T-helper 1 cell treated with Interleukin-12 subunit alpha and Interleukin-12 subunit beta and Interleukin-4 antibody, amounts not matched to agents 30 μg/mL and 1 μg/mL, for 36 hours (primary cell): Measurements from ENCODE around the gene C2orf92.

Experiments
- H3K27ac Mint-ChIP-seq: one replicate; pipeline ENCODE4 v1.8.0; 2021; ENCODE audit warnings: mild to moderate bottlenecking, mixed read lengths
- H3K27me3 Mint-ChIP-seq: one replicate; pipeline ENCODE4 v1.8.0; 2021; ENCODE audit warnings: low read depth, mixed read lengths
- H3K36me3 Mint-ChIP-seq: one replicate; pipeline ENCODE4 v1.8.0; 2021; ENCODE audit warnings: low read depth, mixed read lengths
- H3K4me1 Mint-ChIP-seq: one replicate; pipeline ENCODE4 v1.8.0; 2021; ENCODE audit warnings: low read depth, mixed read lengths
- H3K4me3 Mint-ChIP-seq: one replicate; pipeline ENCODE4 v1.8.0; 2021; ENCODE audit warnings: mild to moderate bottlenecking, moderate library complexity, mixed read lengths
- H3K9me3 Mint-ChIP-seq: one replicate; pipeline ENCODE4 v1.8.0; 2021; ENCODE audit warnings: mixed read lengths

Gene C2orf92

DNA sequence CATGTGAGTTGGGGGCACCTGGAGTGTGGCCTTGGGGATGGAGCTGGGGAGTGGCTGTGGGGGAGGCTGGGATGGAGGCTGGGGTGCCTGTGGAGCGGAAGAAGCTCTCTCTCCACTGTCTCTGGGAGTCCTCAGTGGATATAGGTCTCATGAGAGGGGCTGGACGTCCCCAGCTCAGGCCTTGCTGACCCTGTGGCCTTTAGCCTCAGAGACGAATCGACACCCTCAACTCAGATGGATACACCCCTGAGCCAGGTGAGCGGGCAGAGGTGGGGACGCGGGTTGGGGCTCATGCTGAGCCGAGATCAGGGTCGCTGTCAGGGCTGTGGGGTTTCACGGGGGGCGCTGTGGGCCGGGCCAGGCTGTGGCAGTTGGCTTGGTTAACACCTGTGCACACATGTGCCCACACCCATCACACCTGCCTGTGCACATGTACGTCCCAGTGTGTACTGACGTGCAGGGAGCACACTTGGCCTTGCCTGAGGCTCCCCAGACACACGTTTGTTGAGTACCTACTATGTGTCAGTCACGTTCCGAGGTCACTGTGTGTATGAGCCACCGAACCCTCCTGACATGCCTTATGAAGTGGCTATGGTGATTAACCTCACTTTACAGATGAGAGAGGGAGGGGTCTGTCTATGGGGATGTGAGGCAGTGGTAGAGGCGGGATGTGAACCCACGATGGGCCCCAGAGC, 64.0 kb downstream of the C2orf92 start:
- Mint-ChIP-seq H3K27ac (no peak overlapping the region), H3K36me3 (peaks cover 54% of the 10 kb centered on the region), H3K27me3 (no peaks in the 10 kb centered on the region), H3K4me1 (peaks cover 3% of the 10 kb centered on the region), H3K4me3 (no peak overlapping the region), H3K9me3 (peaks cover 10% of the 10 kb centered on the region)

DNA sequence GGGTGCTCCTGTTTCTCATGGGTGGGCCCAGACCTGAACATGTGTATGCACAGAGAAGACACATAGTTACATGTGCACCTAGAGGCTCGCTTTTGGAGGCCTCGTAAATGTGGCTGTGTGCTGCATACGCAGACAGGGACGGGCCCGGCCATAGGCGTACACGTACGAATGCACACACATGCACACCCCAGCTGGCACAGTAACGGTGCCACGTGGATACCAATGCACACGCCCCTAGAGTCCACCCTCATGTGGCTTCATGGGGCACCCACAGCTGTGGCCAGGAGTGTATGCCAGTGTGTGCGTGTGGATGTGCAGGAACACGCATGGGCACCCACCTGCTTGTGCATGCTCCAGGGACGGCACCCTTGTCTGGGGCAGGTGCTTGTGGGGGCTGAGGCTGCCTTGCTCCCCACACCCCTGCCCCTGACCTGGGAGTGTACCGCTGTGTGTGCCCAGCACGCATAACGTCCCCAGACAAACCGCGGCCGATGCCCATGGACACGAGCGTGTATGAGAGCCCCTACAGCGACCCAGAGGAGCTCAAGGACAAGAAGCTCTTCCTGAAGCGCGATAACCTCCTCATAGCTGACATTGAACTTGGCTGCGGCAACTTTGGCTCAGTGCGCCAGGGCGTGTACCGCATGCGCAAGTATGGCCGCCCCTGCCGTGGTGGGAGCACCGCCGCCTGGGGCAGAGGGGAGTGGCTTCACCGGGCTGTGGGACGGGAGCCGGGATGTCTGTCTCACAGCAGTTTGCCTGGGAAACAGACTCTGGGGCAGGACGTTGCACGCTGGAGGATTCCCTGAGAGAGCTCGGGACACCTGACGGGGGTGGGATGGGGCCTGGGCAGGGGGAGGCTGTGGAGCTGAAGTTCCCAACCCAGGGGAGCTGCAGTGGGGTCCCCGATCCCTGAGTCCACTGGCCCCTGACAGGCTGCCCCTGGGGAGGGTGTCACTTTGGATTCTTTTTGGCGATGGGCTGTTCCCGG, 64.8 kb downstream of the C2orf92 start:
- H3K9me3 Mint-ChIP-seq: peaks cover 5% of the 10 kb centered on the region
- H3K27ac Mint-ChIP-seq: no peak overlapping the region
- peaks cover 53% of the 10 kb centered on the region for H3K36me3 Mint-ChIP-seq
- peaks cover 3% of the 10 kb centered on the region for H3K4me1 Mint-ChIP-seq
- H3K27me3 Mint-ChIP-seq: no peaks in the 10 kb centered on the region
- H3K4me3 Mint-ChIP-seq: no peak overlapping the region

DNA sequence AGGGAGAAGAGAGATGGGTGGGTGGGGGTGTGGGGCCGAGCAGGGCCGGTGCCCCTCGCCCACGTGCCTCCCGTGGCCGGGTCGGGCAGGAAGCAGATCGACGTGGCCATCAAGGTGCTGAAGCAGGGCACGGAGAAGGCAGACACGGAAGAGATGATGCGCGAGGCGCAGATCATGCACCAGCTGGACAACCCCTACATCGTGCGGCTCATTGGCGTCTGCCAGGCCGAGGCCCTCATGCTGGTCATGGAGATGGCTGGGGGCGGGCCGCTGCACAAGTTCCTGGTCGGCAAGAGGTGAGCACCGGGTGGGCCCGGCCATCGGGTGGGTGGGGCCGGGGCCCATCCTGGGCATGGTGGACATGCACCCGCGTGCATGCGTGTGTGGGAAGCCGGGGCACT, 65.6 kb downstream of the C2orf92 start:
- no peak overlapping the region for H3K4me3 Mint-ChIP-seq
- peaks cover 46% of the 10 kb centered on the region for H3K36me3 Mint-ChIP-seq
- no peaks in the 10 kb centered on the region for H3K27me3 Mint-ChIP-seq
- H3K9me3 Mint-ChIP-seq: peaks cover 3% of the 10 kb centered on the region
- peaks cover 3% of the 10 kb centered on the region for H3K4me1 Mint-ChIP-seq
- no peak overlapping the region for H3K27ac Mint-ChIP-seq

DNA sequence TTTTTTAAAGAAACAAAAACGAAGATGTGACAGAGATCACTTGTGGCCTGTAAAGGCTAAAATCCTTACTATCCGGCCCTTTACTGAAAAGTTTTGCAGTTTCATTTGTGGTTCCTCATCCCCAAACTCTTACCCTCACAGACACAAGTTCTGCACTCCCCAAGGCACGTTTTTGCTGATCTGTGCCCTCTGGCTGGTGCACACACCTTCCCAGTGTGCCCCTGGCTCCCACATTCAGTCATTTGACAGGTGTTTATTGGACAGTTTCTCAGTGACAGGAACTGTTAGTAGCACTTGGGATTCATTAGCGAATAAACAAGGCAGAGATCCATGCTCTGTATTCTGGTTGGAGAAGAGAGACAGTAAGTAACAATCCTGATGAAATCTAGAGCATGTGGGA, 66.7 kb downstream of the C2orf92 start:
- H3K27ac Mint-ChIP-seq: peak overlapping the region; percentile 62
- H3K4me1 Mint-ChIP-seq: peaks cover 11% of the 10 kb centered on the region
- H3K36me3 Mint-ChIP-seq: peaks cover 47% of the 10 kb centered on the region
- no peak overlapping the region for H3K4me3 Mint-ChIP-seq
- H3K9me3 Mint-ChIP-seq: no peaks in the 10 kb centered on the region
- H3K27me3 Mint-ChIP-seq: no peaks in the 10 kb centered on the region

DNA sequence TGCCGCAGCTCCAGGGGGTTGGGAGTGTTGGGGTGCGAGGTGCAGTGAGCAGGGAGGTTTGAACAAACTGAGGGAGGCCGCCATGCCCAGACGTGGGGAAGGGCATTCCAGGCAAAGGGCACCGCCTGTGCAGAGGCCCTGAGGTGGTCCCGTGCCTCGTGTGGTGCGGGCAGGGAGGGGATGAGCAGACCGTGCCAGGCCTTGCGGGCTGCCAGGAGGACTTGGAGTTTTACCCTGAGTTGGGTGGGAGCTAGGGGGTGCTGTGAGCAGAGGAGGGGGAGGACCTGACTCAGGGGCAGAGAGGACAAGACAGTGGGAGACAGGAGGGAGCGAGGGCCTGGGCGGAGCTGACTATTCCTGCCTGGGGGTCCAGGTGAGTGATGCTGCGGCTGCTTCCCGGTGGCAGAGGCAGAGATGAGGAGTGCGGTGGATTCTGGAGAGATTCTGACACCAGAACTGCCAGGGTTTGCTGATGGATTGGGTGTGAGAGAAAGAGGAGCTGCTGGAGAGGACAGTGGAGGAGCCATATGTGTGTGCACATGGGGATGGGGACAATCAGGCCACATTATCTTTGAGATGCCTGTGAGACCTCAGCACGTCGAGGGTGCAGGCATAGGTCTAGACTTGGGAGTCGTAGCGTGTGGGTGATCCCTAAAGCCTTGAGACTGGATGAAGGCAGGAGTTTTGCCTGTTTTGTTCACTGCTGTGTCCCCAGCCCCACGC, 67.3 kb downstream of the C2orf92 start:
- H3K9me3 Mint-ChIP-seq: no peaks in the 10 kb centered on the region
- H3K27me3 Mint-ChIP-seq: no peaks in the 10 kb centered on the region
- no peak overlapping the region for H3K4me3 Mint-ChIP-seq
- H3K36me3 Mint-ChIP-seq: peaks cover 44% of the 10 kb centered on the region
- peaks cover 15% of the 10 kb centered on the region for H3K4me1 Mint-ChIP-seq
- peak overlapping the region; percentile 63 for H3K27ac Mint-ChIP-seq

DNA sequence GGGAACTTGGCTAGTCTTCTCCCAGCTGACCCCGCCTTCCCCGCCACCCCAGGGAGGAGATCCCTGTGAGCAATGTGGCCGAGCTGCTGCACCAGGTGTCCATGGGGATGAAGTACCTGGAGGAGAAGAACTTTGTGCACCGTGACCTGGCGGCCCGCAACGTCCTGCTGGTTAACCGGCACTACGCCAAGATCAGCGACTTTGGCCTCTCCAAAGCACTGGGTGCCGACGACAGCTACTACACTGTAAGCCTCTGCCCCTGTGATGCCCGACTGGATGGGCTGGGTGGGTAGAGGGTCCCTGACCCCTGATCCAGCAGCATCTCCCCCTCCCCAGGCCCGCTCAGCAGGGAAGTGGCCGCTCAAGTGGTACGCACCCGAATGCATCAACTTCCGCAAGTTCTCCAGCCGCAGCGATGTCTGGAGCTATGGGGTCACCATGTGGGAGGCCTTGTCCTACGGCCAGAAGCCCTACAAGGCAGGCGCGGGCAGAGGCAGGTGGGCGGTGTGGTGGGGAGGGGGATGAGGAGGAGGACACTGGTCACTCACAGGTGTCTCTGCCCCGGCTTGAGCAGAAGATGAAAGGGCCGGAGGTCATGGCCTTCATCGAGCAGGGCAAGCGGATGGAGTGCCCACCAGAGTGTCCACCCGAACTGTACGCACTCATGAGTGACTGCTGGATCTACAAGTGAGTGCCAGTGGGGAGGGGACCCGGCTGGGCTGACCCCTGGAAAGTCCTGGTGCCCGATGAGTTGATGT, 68.1 kb downstream of the C2orf92 start:
- peaks cover 24% of the 10 kb centered on the region for H3K4me1 Mint-ChIP-seq
- no peak overlapping the region for H3K27ac Mint-ChIP-seq
- no peaks in the 10 kb centered on the region for H3K27me3 Mint-ChIP-seq
- H3K4me3 Mint-ChIP-seq: no peak overlapping the region
- H3K36me3 Mint-ChIP-seq: peaks cover 43% of the 10 kb centered on the region
- H3K9me3 Mint-ChIP-seq: no peaks in the 10 kb centered on the region

DNA sequence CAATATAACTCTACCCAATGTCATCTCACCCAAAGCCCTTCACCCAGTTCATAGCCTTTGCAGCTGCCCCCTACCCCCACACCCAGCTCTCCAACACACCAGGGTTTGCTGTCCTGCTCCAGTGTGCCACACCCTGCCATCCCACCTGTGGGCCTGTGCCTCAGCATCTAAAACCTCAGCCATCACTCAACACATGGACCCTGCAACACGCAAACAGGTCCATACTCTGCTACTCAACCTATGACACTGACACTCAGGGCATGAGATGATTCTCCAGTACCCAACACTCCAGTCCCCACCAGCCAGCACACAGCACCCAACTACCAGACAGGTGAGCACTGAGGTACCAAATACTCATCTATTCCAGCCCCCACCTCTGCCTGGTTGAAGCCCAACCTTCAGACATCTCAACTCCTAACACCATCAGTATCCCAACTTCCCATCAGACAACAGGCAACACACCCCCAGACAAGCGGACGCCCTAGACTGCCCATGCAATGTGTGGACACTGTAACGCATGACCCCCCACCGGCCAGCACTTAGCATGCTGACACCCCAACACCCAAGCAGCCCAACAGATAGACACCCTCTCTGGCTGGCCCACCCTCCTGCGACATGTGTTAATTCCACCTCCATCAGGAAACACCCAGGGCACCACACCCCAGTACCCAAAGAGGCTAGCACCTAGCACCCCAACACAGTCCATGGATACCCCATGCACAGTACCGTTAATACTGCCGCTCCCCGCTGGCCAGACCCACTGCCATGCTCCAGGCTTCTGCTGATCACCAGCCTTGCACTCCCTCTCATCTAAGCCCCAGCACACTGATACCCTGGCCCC, 68.9 kb downstream of the C2orf92 start:
- no peak overlapping the region for H3K4me3 Mint-ChIP-seq
- H3K9me3 Mint-ChIP-seq: no peaks in the 10 kb centered on the region
- H3K27ac Mint-ChIP-seq: peak overlapping the region; percentile 13
- peaks cover 31% of the 10 kb centered on the region for H3K4me1 Mint-ChIP-seq
- peaks cover 45% of the 10 kb centered on the region for H3K36me3 Mint-ChIP-seq
- H3K27me3 Mint-ChIP-seq: no peaks in the 10 kb centered on the region

DNA sequence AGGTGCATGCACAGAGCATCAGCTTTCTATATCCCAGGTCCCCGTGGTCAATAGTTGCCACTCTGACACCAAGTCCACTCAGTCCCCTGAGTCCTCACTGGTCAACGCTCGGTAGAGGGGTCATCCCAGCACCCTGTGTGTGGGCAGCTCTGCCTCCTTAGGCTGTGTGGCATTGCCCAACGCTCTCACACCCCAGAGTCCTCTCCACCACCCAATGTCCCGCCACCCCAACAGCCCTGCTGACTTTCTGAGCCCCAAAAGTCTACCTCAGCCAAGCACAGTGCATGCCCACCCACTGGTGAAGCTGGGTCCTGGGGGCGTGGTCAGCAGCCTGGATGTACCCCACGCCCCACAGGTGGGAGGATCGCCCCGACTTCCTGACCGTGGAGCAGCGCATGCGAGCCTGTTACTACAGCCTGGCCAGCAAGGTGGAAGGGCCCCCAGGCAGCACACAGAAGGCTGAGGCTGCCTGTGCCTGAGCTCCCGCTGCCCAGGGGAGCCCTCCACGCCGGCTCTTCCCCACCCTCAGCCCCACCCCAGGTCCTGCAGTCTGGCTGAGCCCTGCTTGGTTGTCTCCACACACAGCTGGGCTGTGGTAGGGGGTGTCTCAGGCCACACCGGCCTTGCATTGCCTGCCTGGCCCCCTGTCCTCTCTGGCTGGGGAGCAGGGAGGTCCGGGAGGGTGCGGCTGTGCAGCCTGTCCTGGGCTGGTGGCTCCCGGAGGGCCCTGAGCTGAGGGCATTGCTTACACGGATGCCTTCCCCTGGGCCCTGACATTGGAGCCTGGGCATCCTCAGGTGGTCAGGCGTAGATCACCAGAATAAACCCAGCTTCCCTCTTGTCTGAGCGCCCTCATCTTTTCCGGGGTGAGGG, 69.7 kb downstream of the C2orf92 start:
- H3K4me1 Mint-ChIP-seq: peaks cover 39% of the 10 kb centered on the region
- peaks cover 49% of the 10 kb centered on the region for H3K36me3 Mint-ChIP-seq
- no peak overlapping the region for H3K4me3 Mint-ChIP-seq
- H3K9me3 Mint-ChIP-seq: no peaks in the 10 kb centered on the region
- no peak overlapping the region for H3K27ac Mint-ChIP-seq
- H3K27me3 Mint-ChIP-seq: no peaks in the 10 kb centered on the region

DNA sequence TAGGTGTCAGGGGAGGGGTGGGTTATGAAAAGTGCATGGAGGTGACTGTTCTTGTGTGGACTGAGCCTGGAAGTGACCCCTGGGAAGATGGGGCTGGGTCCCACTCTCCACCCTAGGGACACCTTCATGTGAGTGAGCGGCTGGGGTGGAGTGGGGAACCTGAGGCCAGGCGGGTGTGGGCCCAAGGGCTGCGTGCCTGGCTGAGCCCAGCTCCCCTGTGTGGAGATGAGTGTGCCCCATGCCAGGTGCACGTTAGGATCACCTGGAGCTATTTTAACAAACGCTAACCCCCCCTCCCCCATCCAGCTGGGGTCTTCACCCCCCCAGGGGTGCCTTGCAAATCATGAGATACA, 70.4 kb downstream of the C2orf92 start:
- Mint-ChIP-seq H3K27me3 (no peaks in the 10 kb centered on the region), H3K4me3 (no peak overlapping the region), H3K9me3 (no peaks in the 10 kb centered on the region), H3K36me3 (peaks cover 51% of the 10 kb centered on the region), H3K27ac (no peak overlapping the region), H3K4me1 (peaks cover 43% of the 10 kb centered on the region)

DNA sequence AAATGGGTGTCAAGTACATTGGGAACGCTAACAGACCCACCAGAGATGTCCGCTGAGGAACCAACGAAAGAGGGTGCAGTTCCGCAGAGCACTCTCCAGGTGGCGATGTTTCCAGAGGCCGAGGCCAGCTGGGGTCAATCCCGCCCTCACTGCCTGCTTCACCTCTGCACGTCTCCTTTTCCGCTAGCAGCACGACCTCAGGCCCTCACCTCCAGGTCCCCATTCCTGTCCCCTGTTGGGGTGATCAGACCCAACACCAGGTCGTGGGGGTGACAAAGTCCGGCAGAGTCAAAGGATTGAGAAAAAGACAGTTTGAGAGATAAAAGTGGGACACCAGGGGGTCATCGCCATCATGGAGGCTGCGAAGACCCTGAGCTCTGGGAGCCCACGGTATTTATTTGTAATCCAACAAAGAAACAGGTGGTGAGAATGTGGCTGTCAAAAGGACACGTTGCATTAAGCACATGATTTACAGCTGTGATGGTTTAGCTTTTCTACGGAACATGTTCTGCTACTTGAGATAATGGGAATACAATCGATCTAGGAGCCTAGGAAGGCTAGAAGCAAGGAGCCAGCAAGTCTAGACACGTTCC, 71.2 kb downstream of the C2orf92 start:
- H3K36me3 Mint-ChIP-seq: peaks cover 51% of the 10 kb centered on the region
- peaks cover 48% of the 10 kb centered on the region for H3K4me1 Mint-ChIP-seq
- no peak overlapping the region for H3K4me3 Mint-ChIP-seq
- no peaks in the 10 kb centered on the region for H3K9me3 Mint-ChIP-seq
- no peaks in the 10 kb centered on the region for H3K27me3 Mint-ChIP-seq
- peak overlapping the region; percentile 62 for H3K27ac Mint-ChIP-seq

DNA sequence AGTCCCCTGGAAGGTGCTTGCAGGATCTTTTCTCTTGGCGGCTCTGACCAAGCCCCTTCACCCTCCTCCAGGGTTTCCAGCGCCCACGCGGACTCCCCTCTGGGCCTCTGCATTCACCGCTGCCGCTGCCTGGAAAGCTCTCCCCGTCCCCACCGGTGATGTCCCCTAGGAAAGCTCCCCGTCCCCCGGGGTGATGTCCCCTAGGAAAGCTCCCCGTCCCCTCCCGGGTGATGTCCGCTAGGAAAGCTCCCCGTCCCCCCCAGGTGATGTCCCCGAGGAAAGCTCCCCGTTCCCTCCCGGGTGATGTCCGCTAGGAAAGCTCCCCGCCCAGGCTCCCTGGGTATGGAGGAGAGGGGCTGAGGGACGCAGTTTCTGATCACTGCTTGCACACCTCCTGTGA, 71.7 kb downstream of the C2orf92 start:
- Mint-ChIP-seq H3K36me3 (peaks cover 50% of the 10 kb centered on the region), H3K4me3 (no peak overlapping the region), H3K4me1 (peaks cover 50% of the 10 kb centered on the region), H3K9me3 (no peaks in the 10 kb centered on the region), H3K27me3 (no peaks in the 10 kb centered on the region), H3K27ac (peak overlapping the region; percentile 93)

DNA sequence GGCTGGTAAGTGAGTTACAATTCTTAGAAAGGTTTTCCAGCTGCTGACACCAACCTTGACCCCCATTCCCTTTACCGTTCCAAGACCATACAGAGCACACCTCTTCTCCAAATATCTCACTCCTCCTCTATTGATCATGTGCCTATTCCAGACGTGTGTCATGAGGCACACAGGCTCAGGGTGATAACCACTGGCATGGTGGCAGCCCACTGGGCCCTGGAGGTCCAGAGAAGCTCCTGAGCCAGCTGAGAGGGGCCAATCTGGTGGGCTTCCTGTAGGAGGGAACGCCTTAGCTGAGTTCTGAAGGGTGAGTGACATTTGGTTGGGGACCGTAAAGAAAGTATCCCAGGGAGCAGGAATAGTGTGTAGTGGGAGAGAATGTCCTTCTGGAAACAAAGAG, 72.2 kb downstream of the C2orf92 start:
- peaks cover 48% of the 10 kb centered on the region for H3K36me3 Mint-ChIP-seq
- H3K27ac Mint-ChIP-seq: peak overlapping the region; percentile 93
- peak overlapping the region; percentile 34 for H3K4me3 Mint-ChIP-seq
- no peaks in the 10 kb centered on the region for H3K9me3 Mint-ChIP-seq
- no peaks in the 10 kb centered on the region for H3K27me3 Mint-ChIP-seq
- H3K4me1 Mint-ChIP-seq: peaks cover 52% of the 10 kb centered on the region
